ENCODE results near the gene CDK15.

DNA sequence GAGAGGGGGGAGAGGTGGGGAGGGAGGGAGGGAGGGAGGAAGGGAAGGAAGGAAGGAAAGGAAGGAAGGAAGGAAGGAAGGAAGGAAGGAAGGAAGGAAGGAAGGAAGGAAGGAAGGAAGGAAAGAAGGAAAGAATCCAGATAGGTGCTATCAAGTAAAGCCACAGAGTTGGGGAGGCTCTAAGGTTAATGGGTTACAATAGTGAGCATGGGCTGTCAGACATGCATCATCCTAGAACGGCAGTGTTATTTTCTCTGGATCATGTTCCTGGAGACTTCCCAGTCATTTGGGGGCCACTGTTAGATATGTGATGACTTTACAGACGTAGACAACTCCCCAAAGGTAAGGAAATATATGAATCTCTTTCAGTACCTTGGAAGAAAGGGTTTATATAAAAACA lies 31.1 kb downstream of the CDK15 start:
- TF ChIP-seq, protein P1, sequence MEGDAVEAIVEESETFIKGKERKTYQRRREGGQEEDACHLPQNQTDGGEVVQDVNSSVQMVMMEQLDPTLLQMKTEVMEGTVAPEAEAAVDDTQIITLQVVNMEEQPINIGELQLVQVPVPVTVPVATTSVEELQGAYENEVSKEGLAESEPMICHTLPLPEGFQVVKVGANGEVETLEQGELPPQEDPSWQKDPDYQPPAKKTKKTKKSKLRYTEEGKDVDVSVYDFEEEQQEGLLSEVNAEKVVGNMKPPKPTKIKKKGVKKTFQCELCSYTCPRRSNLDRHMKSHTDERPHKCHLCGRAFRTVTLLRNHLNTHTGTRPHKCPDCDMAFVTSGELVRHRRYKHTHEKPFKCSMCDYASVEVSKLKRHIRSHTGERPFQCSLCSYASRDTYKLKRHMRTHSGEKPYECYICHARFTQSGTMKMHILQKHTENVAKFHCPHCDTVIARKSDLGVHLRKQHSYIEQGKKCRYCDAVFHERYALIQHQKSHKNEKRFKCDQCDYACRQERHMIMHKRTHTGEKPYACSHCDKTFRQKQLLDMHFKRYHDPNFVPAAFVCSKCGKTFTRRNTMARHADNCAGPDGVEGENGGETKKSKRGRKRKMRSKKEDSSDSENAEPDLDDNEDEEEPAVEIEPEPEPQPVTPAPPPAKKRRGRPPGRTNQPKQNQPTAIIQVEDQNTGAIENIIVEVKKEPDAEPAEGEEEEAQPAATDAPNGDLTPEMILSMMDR (IDR thresholded peaks at IDR 0.05), result no peak
- TF ChIP-seq POLR2A (IDR thresholded peaks at IDR 0.05), result no peak

All from body of pancreas (tissue), 4 donors.